HG03135 (cell line): ENCODE results near the gene BEND3.
"Not testable (repeated sequence)": the region's sequence is repeated elsewhere in the genome, so short reads cannot be mapped to it uniquely, and the experiment has no call there.

Source experiments
- ATAC-seq: cut with Tn5 transposase; IDR thresholded peaks from one replicate; pipeline ENCODE4 v1.9.1; 2021; ENCODE audit warnings: mild to moderate bottlenecking, moderate library complexity; ENCODE audit not compliant: unreplicated experiment

BEND3 gene

DNA sequence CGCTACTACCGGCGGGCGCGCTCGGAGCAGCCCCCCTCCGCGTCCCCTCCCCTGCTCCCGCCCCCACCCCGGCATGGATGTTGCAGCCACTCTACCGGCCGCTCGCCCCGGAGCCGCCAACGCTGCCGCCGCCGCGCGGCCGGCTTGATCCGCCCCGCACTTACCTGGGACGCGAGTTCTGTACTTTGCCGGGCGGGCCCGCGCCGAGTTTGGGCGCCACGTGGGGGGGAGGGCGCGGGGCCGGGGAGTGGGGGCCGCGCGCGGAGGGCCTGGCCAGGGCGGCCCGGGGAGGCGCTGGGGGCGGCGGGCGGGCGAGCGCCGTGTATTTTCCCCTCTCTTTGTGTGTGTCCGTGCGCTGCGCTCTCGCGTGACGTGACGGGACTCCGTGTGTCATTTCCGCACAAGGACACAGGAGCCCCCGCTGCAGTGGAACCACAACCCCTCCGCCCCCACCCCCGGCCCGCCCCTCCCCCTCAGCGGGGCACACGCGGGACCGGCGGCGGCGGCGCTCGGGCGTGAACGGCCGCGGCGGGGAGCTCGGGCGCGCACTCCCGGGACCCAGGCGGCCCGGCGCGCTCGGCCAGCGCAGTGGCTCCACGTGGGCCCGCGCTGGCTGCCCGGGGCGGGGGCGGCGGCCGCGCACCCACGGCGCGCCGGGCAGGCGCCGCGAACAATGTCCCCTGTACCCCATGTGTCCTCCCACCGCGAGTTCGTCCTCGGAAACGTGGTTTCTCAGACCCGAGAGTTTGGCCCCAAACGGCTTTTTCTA, at the start of gene BEND3:
BEND3 (minus strand) TSS at position 590 of the 769 bp plus-strand sequence. CDS start 16,230 bp downstream, outside the sequence.
- ATAC-seq, result peak; percentile 27

- ATAC-seq, result not testable (repeated sequence)
These were observed 49.0 kb upstream of the BEND3 start for GRCh38 chr6:107164299-107164698.

- no peak for ATAC-seq
These were observed 46.2 kb upstream of the BEND3 start for GRCh38 chr6:107161521-107161920.

DNA sequence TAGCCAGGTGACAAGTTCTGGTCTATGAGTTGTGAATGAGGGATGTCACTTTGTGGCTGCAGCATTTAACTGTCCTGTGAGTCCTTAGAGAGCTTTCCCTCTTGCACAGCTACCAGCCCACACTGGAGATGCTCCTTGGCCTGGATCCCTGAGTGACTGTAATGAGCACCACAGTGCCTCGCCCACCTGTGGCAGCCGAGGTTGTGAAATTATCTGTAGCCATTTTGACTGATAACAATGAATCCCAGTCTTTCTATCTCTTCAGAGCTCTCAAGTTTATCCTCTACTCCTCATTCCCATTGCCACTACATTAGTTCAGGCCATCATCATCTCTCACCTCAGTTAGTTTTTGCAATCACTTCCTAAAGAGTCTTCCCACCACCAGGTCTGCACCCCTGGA, 41.3 kb upstream of the BEND3 start:
- no peak for ATAC-seq

DNA sequence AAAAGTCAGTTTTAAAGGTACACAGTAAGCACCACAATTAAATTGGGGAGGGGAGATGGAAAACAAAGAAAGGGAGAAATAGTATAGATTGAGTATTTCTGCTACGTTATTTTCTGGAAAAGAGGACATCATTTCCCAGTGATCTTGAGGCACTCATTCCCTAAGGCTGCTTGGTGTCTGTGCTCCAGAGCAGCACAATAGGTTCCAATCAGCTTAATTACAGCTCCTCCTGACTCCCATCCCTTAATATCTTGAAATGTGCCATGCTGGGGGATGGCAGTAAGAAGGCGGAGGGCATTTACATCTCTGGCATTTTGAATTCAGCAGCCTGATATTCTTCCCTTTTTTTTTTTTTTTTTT, 39.5 kb upstream of the BEND3 start:
- no peak for ATAC-seq

DNA sequence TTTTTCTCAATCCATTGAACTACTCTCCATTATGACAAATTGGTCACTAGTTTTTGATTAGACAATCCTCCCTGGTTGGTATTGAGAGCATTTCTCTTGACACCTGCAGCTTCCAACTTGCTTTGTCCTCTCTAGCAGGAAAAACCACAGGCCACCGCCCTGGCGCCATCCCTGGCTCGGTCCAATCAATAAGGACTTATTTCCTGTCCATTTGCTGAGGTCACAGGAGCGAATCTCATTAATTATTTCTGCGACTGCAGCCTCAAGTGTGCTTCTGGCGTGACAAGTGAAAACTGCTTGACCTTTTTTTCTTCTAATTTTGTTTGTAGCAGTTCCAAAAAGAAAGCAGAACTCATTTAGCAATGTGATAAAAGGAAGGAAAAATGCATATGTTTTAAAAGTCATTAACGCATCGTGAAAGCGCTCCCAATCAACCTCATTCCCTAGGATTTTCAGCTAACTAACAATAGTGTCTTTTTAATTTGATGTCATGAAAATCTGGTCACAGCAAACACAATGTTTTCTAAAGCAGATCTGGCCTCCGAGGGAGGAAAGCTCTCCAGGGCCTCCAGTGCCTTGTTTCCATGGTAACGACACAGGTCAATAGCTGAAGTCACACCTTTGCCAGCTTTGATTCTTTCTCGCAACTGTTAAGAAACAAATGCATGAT, 39.0 kb upstream of the BEND3 start:
- no peak for ATAC-seq

GRCh38 chr6:107152638-107153430, 37.5 kb upstream of the BEND3 start:
- no peak for ATAC-seq

DNA sequence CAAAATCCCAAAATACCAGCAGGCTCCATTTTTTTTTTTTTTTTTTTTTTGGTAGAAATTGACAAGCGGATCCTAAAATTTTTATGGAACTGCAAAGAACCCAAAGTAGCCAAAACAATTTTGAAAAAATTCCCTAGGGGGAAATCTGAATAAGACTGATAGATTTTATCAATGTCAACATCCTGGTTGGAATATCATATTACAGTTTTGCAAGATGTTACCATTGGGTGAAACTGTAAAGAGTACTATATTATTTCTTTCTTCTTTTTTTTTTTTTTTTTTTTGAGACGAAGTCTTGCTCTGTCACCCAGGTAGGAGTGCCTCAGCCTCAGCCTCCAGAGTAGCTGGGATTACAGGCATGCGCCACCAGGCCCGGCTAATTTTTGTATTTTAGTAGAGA, 29.4 kb upstream of the BEND3 start:
- ATAC-seq, result no peak

DNA sequence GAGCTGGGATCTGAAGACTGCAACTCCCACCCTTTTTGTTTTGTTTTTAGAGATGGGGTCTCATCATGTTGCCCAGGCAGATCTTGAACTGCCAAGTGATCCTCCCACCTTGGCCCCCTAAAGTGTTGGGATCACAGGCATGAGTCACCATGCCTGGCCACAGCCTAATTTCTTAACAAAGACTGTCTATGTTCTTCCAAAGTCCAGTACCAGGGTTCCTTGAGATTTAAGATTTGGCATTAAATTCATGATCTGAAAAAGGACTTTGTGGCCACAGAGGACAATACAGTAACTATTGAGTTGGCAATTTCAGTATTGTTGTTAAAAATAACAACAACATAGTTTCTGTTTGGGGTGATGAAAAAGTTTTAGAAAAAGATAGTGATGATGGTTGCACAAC, 28.7 kb upstream of the BEND3 start:
- ATAC-seq, result no peak

GRCh38 chr6:107140581-107140980, 25.3 kb upstream of the BEND3 start:
- no peak for ATAC-seq

- not testable (repeated sequence) for ATAC-seq
These were observed 21.0 kb upstream of the BEND3 start for GRCh38 chr6:107136324-107136723.

DNA sequence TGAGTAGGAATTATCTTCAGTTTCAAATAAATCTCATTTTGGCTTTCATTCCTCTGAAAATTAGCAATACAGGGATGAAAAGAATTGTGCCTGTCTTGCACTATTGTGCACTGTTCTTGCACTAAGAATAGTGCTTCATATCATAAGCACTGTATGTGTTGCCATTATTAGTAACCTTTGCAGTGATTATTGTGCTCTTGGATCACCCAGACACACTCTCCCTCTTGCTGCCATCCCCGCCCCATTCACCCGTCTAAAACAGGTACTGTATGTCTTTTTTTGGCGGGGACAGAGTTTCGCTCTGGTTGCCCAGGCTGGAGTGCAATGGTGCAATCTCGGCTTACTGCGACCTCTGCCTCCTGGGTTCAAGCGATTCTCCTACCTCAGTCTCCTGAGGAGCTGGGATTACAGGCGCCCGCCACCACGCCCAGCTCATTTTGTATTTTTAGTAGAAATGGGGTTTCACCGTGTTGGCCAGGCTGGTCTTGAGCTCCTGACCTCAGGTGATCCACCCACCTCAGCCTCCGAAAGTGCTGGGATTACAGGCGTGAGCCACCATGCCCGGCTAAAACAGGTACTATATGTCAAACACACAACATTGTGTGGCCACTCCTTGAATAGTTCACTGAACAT, 19.8 kb upstream of the BEND3 start:
- not testable (repeated sequence) for ATAC-seq

- no peak for ATAC-seq
These were observed 17.1 kb upstream of the BEND3 start for GRCh38 chr6:107132330-107132954.

- no peak for ATAC-seq
These were observed 14.1 kb upstream of the BEND3 start for GRCh38 chr6:107129370-107129925.

DNA sequence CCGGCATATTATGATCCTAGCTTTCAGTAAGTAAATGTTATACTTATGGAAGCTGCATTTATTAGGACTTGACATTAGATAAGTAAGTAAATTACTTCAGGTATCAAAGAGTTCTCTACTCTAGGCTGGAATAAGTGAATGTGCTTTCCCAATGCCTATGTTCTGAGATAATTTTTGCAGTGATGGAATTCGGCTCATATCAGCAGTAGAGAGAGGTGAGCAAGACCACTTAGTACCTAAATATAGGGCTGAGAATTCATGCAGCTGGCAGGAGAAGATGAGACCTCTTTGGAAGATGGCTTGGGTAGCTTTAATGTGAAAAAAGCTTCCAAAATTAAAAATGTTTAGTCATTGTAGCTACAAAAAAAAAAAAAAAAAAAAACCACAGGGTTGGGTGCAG, 13.3 kb upstream of the BEND3 start:
- no peak for ATAC-seq

DNA sequence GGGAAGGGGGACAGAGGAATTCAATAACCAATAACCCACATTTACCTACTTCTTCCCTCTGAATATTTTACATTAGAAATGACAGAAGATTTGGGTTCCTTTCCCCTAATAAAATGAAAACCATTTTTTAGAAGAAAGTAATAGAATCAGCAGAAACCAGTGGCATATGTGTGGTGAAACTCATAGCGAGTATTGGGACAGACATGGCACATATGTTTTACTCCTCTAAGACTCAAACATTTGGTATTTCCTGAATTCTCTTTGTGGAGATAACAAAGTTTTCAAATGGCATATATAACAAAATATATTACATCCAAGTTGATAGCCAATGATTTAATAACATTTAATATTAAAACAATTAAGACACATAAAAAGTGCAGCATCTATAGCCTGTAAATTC, 12.9 kb upstream of the BEND3 start:
- no peak for ATAC-seq

GRCh38 chr6:107125771-107126170, 10.5 kb upstream of the BEND3 start:
- ATAC-seq, result no peak

- peak; percentile 75 for ATAC-seq
These were observed 9.6 kb upstream of the BEND3 start for GRCh38 chr6:107124934-107125348.

GRCh38 chr6:107123501-107123900, 8.2 kb upstream of the BEND3 start:
- ATAC-seq, result no peak

DNA sequence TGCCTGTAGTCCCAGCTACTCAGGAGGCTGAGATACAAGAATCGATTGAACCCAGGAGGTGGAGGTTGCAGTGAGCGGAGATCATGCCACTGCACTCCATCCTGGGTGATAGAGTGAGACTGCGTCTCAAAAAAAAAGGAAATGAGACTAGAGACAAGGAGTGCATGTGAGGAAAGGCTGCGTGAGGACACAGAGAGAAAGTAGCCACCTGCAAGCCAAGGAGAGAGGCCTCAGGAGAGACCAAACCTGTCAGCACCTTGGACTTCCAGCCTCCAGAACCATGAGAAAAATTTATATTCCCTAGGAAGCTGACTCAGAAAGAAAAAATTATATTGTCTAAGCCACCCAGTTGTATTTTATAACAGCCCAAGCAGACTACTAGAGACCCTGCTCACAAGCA, 7.4 kb upstream of the BEND3 start:
- no peak for ATAC-seq
